ENCODE measurements around the gene ST8SIA2.

The ST8SIA2 gene

DNA sequence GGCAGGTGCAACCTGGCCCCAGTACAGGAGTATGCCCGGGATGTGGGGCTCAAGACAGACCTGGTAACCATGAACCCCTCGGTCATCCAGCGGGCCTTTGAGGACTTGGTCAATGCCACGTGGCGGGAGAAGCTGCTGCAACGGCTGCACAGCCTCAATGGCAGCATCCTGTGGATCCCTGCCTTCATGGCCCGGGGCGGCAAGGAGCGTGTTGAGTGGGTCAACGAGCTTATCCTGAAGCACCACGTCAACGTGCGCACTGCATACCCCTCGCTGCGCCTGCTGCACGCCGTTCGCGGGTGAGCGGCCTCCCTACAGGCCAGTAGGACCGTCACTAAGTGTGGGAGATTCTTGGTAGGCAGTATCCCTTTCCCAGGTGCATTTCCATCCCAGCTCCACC lies 51.0 kb downstream of the ST8SIA2 start:
- no peak for DNase-seq (ENCODE audit: low read depth in 2 of 2)
- TF ChIP-seq CTCF (IDR thresholded peaks at IDR 0.05; ENCODE audit: low read depth, low read length) = no peak
- no peak overlapping the region for H3K4me3 ChIP-seq (replicated peaks in 1 of 2; ENCODE audit: low read depth in 2 of 2, low read length in 2 of 2)

GRCh38 chr15:92448370-92448769 lies 54.7 kb downstream of the ST8SIA2 start:
- no peak for TF ChIP-seq CTCF (IDR thresholded peaks at IDR 0.05; ENCODE audit: low read depth, low read length)
- no peak overlapping the region for H3K4me3 ChIP-seq (replicated peaks in 1 of 2; ENCODE audit: low read depth in 2 of 2, low read length in 2 of 2)
- DNase-seq (ENCODE audit: low read depth in 2 of 2) = no peak

- TF ChIP-seq CTCF (IDR thresholded peaks at IDR 0.05; ENCODE audit: low read depth, low read length) = no peak
- H3K4me3 ChIP-seq (replicated peaks in 1 of 2; ENCODE audit: low read depth in 2 of 2, low read length in 2 of 2) = no peak overlapping the region
- DNase-seq (ENCODE audit: low read depth in 2 of 2) = no peak
Measured at GRCh38 chr15:92449476-92449875, 55.8 kb downstream of the ST8SIA2 start.

DNA sequence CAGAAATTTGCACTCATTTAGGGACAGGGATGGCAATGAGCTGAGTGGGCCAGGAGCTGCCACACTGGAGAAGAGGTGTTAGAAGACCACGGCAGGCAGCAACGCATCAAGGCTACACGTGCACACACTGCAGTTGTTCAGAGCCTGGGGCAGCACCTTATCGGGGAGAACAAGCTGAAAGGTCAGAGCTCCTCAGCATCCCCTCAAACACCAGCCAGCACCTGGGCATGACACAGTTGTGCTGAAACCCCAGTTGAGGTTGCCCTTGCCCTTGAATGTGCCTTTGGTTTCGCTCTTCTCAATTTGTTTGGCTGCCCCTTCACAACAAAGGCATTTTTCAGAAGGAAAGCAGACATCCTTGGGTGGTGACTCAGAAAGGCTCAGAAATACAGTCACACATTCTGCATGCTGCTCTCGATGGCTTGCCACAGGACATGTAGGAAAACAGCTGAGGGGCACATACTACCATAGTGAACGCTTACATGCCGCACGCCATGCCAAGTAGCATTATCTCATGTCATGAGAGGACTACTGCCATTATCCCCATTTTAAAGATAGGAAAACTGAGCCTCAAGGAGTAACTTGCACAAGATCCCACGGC lies 57.6 kb downstream of the ST8SIA2 start:
- H3K4me3 ChIP-seq (replicated peaks in 1 of 2; ENCODE audit: low read depth in 2 of 2, low read length in 2 of 2) = no peak overlapping the region
- TF ChIP-seq CTCF (IDR thresholded peaks at IDR 0.05; ENCODE audit: low read depth, low read length) = no peak
- no peak for DNase-seq (ENCODE audit: low read depth in 2 of 2)

GRCh38 chr15:92452143-92452542 lies 58.5 kb downstream of the ST8SIA2 start:
- TF ChIP-seq CTCF (IDR thresholded peaks at IDR 0.05; ENCODE audit: low read depth, low read length) = no peak
- no peak overlapping the region for H3K4me3 ChIP-seq (replicated peaks in 1 of 2; ENCODE audit: low read depth in 2 of 2, low read length in 2 of 2)
- no peak for DNase-seq (ENCODE audit: low read depth in 2 of 2)

DNA sequence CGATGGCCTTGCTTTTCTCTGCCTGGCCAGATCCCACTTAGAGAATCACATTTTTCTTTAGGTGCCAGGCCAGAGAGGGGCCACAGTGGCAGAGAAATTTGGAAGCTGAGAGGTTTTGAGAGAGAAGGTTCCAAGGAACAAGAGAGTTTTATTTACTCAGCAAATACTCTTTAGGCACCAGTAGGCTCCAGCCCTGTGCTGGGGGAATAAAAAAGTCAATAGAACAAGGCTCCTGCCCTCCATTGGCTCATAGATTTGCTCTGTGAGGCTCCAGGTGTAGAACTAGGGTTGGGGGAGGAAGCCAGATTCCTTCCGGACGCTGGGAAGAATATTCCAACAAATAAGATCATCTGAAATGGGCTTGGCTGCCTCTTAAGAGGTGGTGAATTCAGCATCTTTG lies 59.9 kb downstream of the ST8SIA2 start:
- H3K4me3 ChIP-seq (replicated peaks in 1 of 2; ENCODE audit: low read depth in 2 of 2, low read length in 2 of 2) = no peak overlapping the region
- no peak for TF ChIP-seq CTCF (IDR thresholded peaks at IDR 0.05; ENCODE audit: low read depth, low read length)
- no peak for DNase-seq (ENCODE audit: low read depth in 2 of 2)

GRCh38 chr15:92454555-92455105 lies 60.9 kb downstream of the ST8SIA2 start:
- TF ChIP-seq CTCF (IDR thresholded peaks at IDR 0.05; ENCODE audit: low read depth, low read length) = no peak
- DNase-seq (ENCODE audit: low read depth in 2 of 2) = no peak
- no peak overlapping the region for H3K4me3 ChIP-seq (replicated peaks in 1 of 2; ENCODE audit: low read depth in 2 of 2, low read length in 2 of 2)
